GM12878 (cell line): ENCODE data around the gene DIPK2A. TPM values are rescaled to one million over a fixed set of nuclear protein-coding genes. Genes with fewer than 3 reads are reported as not detected.

Source experiments
- E2F4 ChIP-seq: IDR thresholded peaks from 2 replicates; pipeline ENCODE4 v1.6.1; 2012; ENCODE audit warnings: low read depth, low read length, improper control_type of control experiment
- ELK1 ChIP-seq: IDR thresholded peaks from 2 replicates; pipeline ENCODE4 v1.6.1; 2012; ENCODE audit warnings: low read depth, low read length, improper control_type of control experiment
- EP300 ChIP-seq, 2 experiments: fragments of 150-350 bp in 1 of 2; IDR thresholded peaks; 2 replicates each; pipeline ENCODE4 v1.6.1; 2011 to 2012; ENCODE audit warnings: low read depth in 2 of 2, low read length in 2 of 2, borderline replicate concordance in 1 of 2, improper control_type of control experiment in 1 of 2, inconsistent platforms in 1 of 2; ENCODE audit not compliant: control insufficient read depth in 1 of 2
- GABPA ChIP-seq: IDR thresholded peaks from 2 replicates; pipeline ENCODE4 v1.6.1; 2014; ENCODE audit warnings: antibody characterized with exemption, low read depth, mild to moderate bottlenecking, inconsistent platforms
- IRF5 ChIP-seq: fragments of 450-650 bp; IDR thresholded peaks from 2 replicates; pipeline ENCODE4 v1.6.1; 2017; ENCODE audit warnings: borderline replicate concordance
- JUND ChIP-seq: IDR thresholded peaks from 2 replicates; pipeline ENCODE4 v1.6.1; 2012; ENCODE audit warnings: low read depth, mild to moderate bottlenecking, low read length, improper control_type of control experiment, moderate library complexity
- KLF5 ChIP-seq: fragments of 450-650 bp; IDR thresholded peaks from 2 replicates; pipeline ENCODE4 v1.6.1; 2014; ENCODE audit warnings: mild to moderate bottlenecking; ENCODE audit not compliant: partially characterized antibody
- MLLT1 ChIP-seq: fragments of 450-650 bp; IDR thresholded peaks from 2 replicates; pipeline ENCODE4 v1.6.1; 2016; ENCODE audit warnings: mild to moderate bottlenecking
- NBN ChIP-seq: fragments of 450-650 bp; IDR thresholded peaks from 2 replicates; pipeline ENCODE4 v1.6.1; 2016
- NKRF ChIP-seq: fragments of 450-650 bp; conservative IDR thresholded peaks from 2 replicates; pipeline ENCODE4 v1.6.1; 2017; ENCODE audit warnings: mild to moderate bottlenecking, moderate library complexity
- RAD51 ChIP-seq: fragments of 450-650 bp; IDR thresholded peaks from 2 replicates; pipeline ENCODE4 v1.6.1; 2016; ENCODE audit warnings: moderate library complexity, mild to moderate bottlenecking, inconsistent platforms
- STAT1 ChIP-seq: fragments of 450-650 bp; conservative IDR thresholded peaks from 2 replicates; pipeline ENCODE4 v1.6.1; 2014; ENCODE audit warnings: antibody characterized with exemption, mild to moderate bottlenecking
- TBL1XR1 ChIP-seq: IDR thresholded peaks from 2 replicates; pipeline ENCODE4 v1.6.1; 2012; ENCODE audit warnings: low read depth, low read length, improper control_type of control experiment
- YY1 ChIP-seq: IDR thresholded peaks from 2 replicates; pipeline ENCODE4 v1.6.1; 2011; ENCODE audit warnings: low read depth, mild to moderate bottlenecking, low read length
- ZNF384 ChIP-seq: IDR thresholded peaks from 2 replicates; pipeline ENCODE4 v1.6.1; 2012; ENCODE audit warnings: low read depth, mild to moderate bottlenecking, low read length, improper control_type of control experiment, borderline replicate concordance
- polyA plus RNA-seq, 11 experiments: library from polyadenylated mRNA; depleted of rRNA in 4 of 11; unstranded in 6 of 11; stranded (reverse) in 5 of 11; fragments of >200 nt; fragmentation: Nextera tagmentation in 4 of 11; fragmentation: Illumina TruSeq in 1 of 11; extraction: Ambion mirVana in 4 of 11; extraction: Trizol in 1 of 11; gene quantifications; 1 replicate in 1 of 11; 2 replicates in 10 of 11; pipeline versions ENCODE4 v1.2.1 to v1.2.3, GENCODE V29; 2011 to 2016; ENCODE audit warnings: inconsistent platforms in 2 of 11, missing spikeins in 2 of 11, low read depth in 1 of 11
- total RNA-seq, 4 experiments: library from RNA; depleted of rRNA in 3 of 4; stranded (reverse); fragments of >200 nt in 3 of 4; fragmentation: Illumina TruSeq in 1 of 4; extraction: Trizol in 1 of 4; gene quantifications; 2 replicates each; pipeline versions ENCODE4 v1.2.1 to v1.2.3, GENCODE V29; 2013 to 2021

Gene DIPK2A
- total and polyA plus RNA-seq, 10 of the 15 experiments (the other 5 are each of a cell fraction or from before 2014, with no cell fraction given), result 4.6 to 36.4 (median 15.0) TPM

- TF ChIP-seq TBL1XR1, result 0 out of 2 replicates have a peak, but pooled peaks have one; percentile 18
- TF ChIP-seq NBN, result 0 out of 2 replicates have a peak, but pooled peaks have one; percentile 37
- TF ChIP-seq ELK1, result no peak
- peak; percentile 81 for TF ChIP-seq YY1
- TF ChIP-seq ZNF384, result no peak
- TF ChIP-seq RAD51, result no peak
- TF ChIP-seq IRF5, result no peak
- no peak for TF ChIP-seq NKRF
- TF ChIP-seq JUND, result no peak
- TF ChIP-seq E2F4, result no peak
- no peak for TF ChIP-seq STAT1
- no peak for TF ChIP-seq GABPA
- no peak for TF ChIP-seq EP300 (IDR thresholded peaks at IDR 0.05; ENCODE audit: borderline replicate concordance in 1 of 2, control insufficient read depth in 1 of 2, low read depth in 2 of 2, low read length in 2 of 2)
- 0 out of 2 replicates have a peak, but pooled peaks have one; percentile 17 for TF ChIP-seq MLLT1
- TF ChIP-seq KLF5, result no peak
These were observed 1.8 kb downstream of the DIPK2A start (continued) for GRCh38 chr3:143973259-143974021.
